GM23338 (cell line): ENCODE measurements around the gene NABP1. TPM values are rescaled to one million over a fixed set of nuclear protein-coding genes. Genes with fewer than 3 reads are reported as not detected.

Experiments
- EZH2phosphoT487 ChIP-seq: fragments of 200-600 bp; sonication (generic); IDR thresholded peaks from one replicate; pipeline ENCODE4 v1.8.1; 2018; ENCODE audit warnings: antibody characterized with exemption; ENCODE audit not compliant: unreplicated experiment
- JUNB ChIP-seq: IDR thresholded peaks from one replicate; pipeline ENCODE4 v1.6.1; 2016; ENCODE audit warnings: antibody characterized with exemption; ENCODE audit not compliant: unreplicated experiment
- NANOG ChIP-seq: IDR thresholded peaks from 2 replicates; pipeline ENCODE4 v1.6.1; 2016; ENCODE audit warnings: antibody characterized with exemption, borderline replicate concordance
- STAT1 ChIP-seq: IDR thresholded peaks from one replicate; pipeline ENCODE4 v1.6.1; 2016; ENCODE audit warnings: antibody characterized with exemption; ENCODE audit not compliant: unreplicated experiment
- ZNF331 ChIP-seq: fragments of 250-450 bp; sonication (Bioruptor Pico); IDR thresholded peaks from 2 replicates; pipeline ENCODE4 v1.5.0; 2020; ENCODE audit warnings: low read depth, mild to moderate bottlenecking, moderate library complexity
- polyA plus RNA-seq: library from polyadenylated mRNA; unstranded; fragments of >200 nt; fragmentation: Nextera tagmentation; extraction: Ambion mirVana; gene quantifications from 2 replicates; pipeline ENCODE4 v1.2.1, GENCODE V29; 2016
- total RNA-seq: library from RNA; depleted of rRNA; stranded (reverse); fragments of >200 nt; shearing (Covaris generic); gene quantifications from 2 replicates; pipeline ENCODE4 v1.2.3, GENCODE V29; 2014
- TF ChIP-seq, protein P1 (sequence below), 2 experiments: fragments of 200-600 bp in 1 of 2; sonication (generic) in 1 of 2; conservative IDR thresholded peaks; 2 replicates each; pipeline versions ENCODE4 v1.5.1 to v1.6.1; 2016 to 2017; ENCODE audit warnings: antibody characterized with exemption in 2 of 2, low read depth in 2 of 2, mild to moderate bottlenecking in 2 of 2, moderate library complexity in 1 of 2
- TF ChIP-seq, protein P2 (sequence below): fragments of 250-450 bp; sonication (Bioruptor Pico); IDR thresholded peaks from 2 replicates; pipeline ENCODE4 v1.5.0; 2020; ENCODE audit warnings: mild to moderate bottlenecking, moderate library complexity
- TF ChIP-seq, protein P3 (sequence below): IDR thresholded peaks from 2 replicates; pipeline ENCODE4 v1.6.1; 2016; ENCODE audit warnings: antibody characterized with exemption

Gene NABP1
- total and polyA plus RNA-seq, 2 experiments from 2014 or later: 5.2 to 5.6 TPM

DNA sequence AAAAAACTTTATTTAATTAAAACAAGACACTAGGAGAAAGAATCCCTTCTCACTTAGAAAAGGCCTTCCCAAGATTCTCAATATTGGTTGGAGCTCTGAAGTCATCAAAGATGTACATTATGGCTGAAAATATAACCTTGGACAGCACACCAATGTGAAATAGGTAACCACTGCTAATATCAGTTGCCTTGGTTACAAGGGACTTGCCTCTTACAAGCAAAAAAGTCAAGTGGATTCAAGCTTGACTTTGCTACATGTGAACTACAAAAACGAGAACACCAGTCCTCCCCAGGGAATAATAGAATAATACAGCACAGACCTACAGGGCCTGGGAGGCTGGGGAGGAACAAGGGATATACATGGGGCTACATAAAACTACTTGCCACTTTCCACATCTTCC is 46.1 kb downstream of the NABP1 start (continued):
- TF ChIP-seq, protein P1, sequence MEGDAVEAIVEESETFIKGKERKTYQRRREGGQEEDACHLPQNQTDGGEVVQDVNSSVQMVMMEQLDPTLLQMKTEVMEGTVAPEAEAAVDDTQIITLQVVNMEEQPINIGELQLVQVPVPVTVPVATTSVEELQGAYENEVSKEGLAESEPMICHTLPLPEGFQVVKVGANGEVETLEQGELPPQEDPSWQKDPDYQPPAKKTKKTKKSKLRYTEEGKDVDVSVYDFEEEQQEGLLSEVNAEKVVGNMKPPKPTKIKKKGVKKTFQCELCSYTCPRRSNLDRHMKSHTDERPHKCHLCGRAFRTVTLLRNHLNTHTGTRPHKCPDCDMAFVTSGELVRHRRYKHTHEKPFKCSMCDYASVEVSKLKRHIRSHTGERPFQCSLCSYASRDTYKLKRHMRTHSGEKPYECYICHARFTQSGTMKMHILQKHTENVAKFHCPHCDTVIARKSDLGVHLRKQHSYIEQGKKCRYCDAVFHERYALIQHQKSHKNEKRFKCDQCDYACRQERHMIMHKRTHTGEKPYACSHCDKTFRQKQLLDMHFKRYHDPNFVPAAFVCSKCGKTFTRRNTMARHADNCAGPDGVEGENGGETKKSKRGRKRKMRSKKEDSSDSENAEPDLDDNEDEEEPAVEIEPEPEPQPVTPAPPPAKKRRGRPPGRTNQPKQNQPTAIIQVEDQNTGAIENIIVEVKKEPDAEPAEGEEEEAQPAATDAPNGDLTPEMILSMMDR (conservative IDR thresholded peaks at IDR 0.05; ENCODE audit: low read depth in 2 of 2): no peak
- TF ChIP-seq NANOG (no peak), ZNF331 (no peak), STAT1 (no peak), EZH2phosphoT487 (no peak), JUNB (no peak)
- TF ChIP-seq, protein P2, sequence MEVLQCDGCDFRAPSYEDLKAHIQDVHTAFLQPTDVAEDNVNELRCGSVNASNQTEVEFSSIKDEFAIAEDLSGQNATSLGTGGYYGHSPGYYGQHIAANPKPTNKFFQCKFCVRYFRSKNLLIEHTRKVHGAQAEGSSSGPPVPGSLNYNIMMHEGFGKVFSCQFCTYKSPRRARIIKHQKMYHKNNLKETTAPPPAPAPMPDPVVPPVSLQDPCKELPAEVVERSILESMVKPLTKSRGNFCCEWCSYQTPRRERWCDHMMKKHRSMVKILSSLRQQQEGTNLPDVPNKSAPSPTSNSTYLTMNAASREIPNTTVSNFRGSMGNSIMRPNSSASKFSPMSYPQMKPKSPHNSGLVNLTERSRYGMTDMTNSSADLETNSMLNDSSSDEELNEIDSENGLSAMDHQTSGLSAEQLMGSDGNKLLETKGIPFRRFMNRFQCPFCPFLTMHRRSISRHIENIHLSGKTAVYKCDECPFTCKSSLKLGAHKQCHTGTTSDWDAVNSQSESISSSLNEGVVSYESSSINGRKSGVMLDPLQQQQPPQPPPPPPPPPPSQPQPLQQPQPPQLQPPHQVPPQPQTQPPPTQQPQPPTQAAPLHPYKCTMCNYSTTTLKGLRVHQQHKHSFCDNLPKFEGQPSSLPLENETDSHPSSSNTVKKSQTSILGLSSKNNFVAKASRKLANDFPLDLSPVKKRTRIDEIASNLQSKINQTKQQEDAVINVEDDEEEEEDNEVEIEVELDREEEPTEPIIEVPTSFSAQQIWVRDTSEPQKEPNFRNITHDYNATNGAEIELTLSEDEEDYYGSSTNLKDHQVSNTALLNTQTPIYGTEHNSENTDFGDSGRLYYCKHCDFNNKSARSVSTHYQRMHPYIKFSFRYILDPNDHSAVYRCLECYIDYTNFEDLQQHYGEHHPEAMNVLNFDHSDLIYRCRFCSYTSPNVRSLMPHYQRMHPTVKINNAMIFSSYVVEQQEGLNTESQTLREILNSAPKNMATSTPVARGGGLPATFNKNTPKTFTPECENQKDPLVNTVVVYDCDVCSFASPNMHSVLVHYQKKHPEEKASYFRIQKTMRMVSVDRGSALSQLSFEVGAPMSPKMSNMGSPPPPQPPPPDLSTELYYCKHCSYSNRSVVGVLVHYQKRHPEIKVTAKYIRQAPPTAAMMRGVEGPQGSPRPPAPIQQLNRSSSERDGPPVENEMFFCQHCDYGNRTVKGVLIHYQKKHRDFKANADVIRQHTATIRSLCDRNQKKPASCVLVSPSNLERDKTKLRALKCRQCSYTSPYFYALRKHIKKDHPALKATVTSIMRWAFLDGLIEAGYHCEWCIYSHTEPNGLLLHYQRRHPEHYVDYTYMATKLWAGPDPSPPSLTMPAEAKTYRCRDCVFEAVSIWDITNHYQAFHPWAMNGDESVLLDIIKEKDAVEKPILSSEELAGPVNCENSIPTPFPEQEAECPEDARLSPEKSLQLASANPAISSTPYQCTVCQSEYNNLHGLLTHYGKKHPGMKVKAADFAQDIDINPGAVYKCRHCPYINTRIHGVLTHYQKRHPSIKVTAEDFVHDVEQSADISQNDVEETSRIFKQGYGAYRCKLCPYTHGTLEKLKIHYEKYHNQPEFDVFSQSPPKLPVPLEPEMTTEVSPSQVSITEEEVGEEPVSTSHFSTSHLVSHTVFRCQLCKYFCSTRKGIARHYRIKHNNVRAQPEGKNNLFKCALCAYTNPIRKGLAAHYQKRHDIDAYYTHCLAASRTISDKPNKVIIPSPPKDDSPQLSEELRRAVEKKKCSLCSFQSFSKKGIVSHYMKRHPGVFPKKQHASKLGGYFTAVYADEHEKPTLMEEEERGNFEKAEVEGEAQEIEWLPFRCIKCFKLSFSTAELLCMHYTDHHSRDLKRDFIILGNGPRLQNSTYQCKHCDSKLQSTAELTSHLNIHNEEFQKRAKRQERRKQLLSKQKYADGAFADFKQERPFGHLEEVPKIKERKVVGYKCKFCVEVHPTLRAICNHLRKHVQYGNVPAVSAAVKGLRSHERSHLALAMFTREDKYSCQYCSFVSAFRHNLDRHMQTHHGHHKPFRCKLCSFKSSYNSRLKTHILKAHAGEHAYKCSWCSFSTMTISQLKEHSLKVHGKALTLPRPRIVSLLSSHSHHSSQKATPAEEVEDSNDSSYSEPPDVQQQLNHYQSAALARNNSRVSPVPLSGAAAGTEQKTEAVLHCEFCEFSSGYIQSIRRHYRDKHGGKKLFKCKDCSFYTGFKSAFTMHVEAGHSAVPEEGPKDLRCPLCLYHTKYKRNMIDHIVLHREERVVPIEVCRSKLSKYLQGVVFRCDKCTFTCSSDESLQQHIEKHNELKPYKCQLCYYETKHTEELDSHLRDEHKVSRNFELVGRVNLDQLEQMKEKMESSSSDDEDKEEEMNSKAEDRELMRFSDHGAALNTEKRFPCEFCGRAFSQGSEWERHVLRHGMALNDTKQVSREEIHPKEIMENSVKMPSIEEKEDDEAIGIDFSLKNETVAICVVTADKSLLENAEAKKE: no peak
- TF ChIP-seq, protein P3, sequence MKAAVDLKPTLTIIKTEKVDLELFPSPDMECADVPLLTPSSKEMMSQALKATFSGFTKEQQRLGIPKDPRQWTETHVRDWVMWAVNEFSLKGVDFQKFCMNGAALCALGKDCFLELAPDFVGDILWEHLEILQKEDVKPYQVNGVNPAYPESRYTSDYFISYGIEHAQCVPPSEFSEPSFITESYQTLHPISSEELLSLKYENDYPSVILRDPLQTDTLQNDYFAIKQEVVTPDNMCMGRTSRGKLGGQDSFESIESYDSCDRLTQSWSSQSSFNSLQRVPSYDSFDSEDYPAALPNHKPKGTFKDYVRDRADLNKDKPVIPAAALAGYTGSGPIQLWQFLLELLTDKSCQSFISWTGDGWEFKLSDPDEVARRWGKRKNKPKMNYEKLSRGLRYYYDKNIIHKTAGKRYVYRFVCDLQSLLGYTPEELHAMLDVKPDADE: no peak
